ENCODE data around the gene C1QTNF9B. TPM values are rescaled to one million over a fixed set of nuclear protein-coding genes. Genes with fewer than 3 reads are reported as not detected.

Gene C1QTNF9B
- total RNA-seq, result not detected in 2 replicates

DNA sequence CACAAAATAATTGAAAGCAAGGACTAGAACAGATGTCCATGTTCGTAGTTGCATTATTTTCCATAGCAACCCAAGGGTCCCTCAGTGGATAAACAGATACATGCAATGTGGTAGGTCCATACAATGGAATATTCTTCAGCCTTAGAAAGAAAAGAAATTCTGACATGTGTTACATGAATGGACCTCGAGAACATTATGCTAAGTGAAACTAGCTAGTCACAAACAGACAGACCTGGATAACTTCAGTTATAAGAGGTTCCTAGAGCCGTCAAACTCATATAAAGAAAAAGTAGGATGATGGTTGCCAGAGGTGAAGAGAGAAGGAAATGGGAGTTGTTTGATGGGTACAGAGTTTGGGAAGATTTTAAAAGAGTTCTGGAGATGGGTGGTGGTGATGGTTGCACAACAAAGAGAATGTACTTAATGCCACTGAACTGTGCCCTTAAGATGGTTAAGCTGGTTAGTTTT lies at the start of gene C1QTNF9B:
Gene C1QTNF9B, minus strand, starts transcription at position 51 of the 468 bp plus-strand sequence.

DNA sequence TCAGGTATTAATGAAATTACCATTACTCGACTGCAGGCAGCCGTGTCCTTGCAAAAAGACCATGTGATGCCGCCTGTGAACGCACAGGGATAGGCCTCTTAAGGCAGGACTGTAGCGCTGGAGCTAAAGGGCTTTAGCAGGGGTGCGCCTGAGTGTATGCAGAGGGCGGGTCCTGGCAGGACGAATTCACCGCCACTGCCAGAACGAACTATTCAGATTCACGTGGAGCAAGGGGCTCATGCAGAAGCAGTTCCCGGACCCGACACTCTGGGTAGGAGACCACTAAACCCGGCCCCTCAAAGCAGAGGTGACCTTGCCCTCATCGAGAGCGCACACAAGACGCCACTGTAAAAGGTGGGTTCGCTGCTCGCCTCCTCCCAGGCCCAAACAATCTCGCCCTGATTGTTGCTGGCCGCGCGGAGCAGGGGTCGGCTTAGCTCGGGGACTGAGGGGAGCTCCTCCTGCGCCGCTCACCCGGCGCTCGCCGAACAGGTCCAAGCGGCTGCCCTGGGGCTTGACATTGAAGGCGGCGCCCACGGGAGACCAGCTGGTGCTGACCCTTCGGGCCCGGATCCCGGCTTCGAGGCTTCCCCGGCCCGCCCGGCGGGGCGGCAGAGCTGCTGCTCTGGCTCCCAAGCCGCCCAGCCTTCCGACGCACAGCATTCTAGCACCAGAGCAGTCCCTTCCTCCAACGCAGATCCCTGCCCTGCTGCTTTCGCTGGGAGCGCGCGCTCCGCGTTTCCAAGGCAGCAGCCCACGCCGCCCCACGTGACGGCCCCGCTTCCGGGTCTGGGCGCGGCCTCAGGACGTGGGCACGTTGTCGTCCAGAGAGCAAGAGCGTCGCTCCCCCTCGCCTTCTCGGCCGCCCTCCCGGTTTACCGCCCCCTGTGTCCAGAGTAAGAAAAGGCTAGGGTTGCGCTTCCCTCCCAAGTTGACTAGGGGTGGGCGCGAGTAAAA lies 8.4 kb downstream of the C1QTNF9B start, which contains the start of gene MIPEP:
Gene MIPEP, minus strand, starts transcription at position 743 of the 957 bp plus-strand sequence. Its CDS starts 80 bp downstream, at position 663.

Other genes with a start within 250 kb of the C1QTNF9B start
- gene MIPEP, start 8.1 kb downstream of the C1QTNF9B start, total RNA-seq, result 15.6 and 15.8 TPM in 2 replicates